Bronchial epithelial cell (primary cell): ENCODE data around the gene TERT. TPM values are rescaled to one million over a fixed set of nuclear protein-coding genes. Genes with fewer than 3 reads are reported as not detected.
"Not testable (repeated sequence)": the region's sequence is repeated elsewhere in the genome, so short reads cannot be mapped to it uniquely, and the experiment has no call there.

Experiments used
- DNase-seq: peaks from one replicate; pipeline ENCODE4 v3.0.0-alpha.2; 2010; ENCODE audit warnings: low read depth
- FAIRE-seq: peaks from 2 replicates; lab custom pipeline; 2011; peaks lifted over from hg19 to GRCh38; lab: Jason Lieb, UNC
- H3K27me3 ChIP-seq: 2 replicates; pipeline ENCODE4 v1.5.1; 2011; ENCODE audit warnings: low read length; ENCODE audit not compliant: control insufficient read depth, insufficient read depth
- H3K36me3 ChIP-seq: 2 replicates; pipeline ENCODE4 v1.5.1; 2011; ENCODE audit warnings: low read length; ENCODE audit not compliant: control insufficient read depth, insufficient read depth
- H3K4me3 ChIP-seq: 2 replicates; pipeline ENCODE4 v1.5.1; 2011; ENCODE audit warnings: mild to moderate bottlenecking, low read depth, low read length, control low read depth
- CTCF ChIP-seq: IDR thresholded peaks from 2 replicates; pipeline ENCODE4 v1.5.1; 2011; ENCODE audit warnings: mild to moderate bottlenecking, moderate library complexity, low read length, control low read depth, inconsistent platforms; ENCODE audit not compliant: insufficient read depth, severe bottlenecking
- total RNA-seq: library from RNA; depleted of rRNA; stranded (reverse); fragments of >200 nt; gene quantifications from 2 replicates; pipeline ENCODE4 v1.2.1, GENCODE V29; 2014

TERT gene
- total RNA-seq, 1 donor from 2014 or later, result not detected

- Histone ChIP-seq H3K36me3 (no peaks in the 10 kb centered on the region), H3K27me3 (peaks cover 1% of the 10 kb centered on the region), H3K4me3 (no peak overlapping the region)
- no peak for DNase-seq
- FAIRE-seq, result no peak
- TF ChIP-seq CTCF, result no peak
Measured at GRCh38 chr5:1231354-1231905, 63.4 kb downstream of the TERT start.

- TF ChIP-seq CTCF, result no peak
- Histone ChIP-seq H3K36me3 (no peaks in the 10 kb centered on the region), H3K27me3 (peaks cover 1% of the 10 kb centered on the region), H3K4me3 (no peak overlapping the region)
- no peak for FAIRE-seq
- DNase-seq, result no peak
Measured at GRCh38 chr5:1230551-1230950, 64.3 kb downstream of the TERT start.

- TF ChIP-seq CTCF, result no peak
- FAIRE-seq, result no peak
- Histone ChIP-seq H3K27me3 (peaks cover 1% of the 10 kb centered on the region), H3K36me3 (no peaks in the 10 kb centered on the region), H3K4me3 (no peak overlapping the region)
- no peak for DNase-seq
Measured at GRCh38 chr5:1229822-1230221, 65.0 kb downstream of the TERT start.

- H3K4me3 ChIP-seq, H3K27me3 ChIP-seq, FAIRE-seq, H3K36me3 ChIP-seq, DNase-seq: not testable (repeated sequence)
Measured at GRCh38 chr5:1229023-1229422, 65.8 kb downstream of the TERT start.

GRCh38 chr5:1228120-1228519 lies 66.7 kb downstream of the TERT start:
- FAIRE-seq (no peak), DNase-seq (no peak)
- H3K36me3 ChIP-seq, result no peaks in the 10 kb centered on the region
- peaks cover 1% of the 10 kb centered on the region for H3K27me3 ChIP-seq
- H3K4me3 ChIP-seq, result no peak overlapping the region
- TF ChIP-seq CTCF, result no peak

GRCh38 chr5:1227667-1228066 lies 67.2 kb downstream of the TERT start:
- Histone ChIP-seq H3K4me3 (no peak overlapping the region), H3K27me3 (peaks cover 1% of the 10 kb centered on the region), H3K36me3 (no peaks in the 10 kb centered on the region)
- DNase-seq (no peak), FAIRE-seq (no peak)
- no peak for TF ChIP-seq CTCF
